GM21423 (cell line): Measurements from ENCODE around the gene CLEC16A.
"Not testable (repeated sequence)": the region's sequence is repeated elsewhere in the genome, so short reads cannot be mapped to it uniquely, and the experiment has no call there.

ENCODE experiments used
- ATAC-seq: cut with Tn5 transposase; IDR thresholded peaks from one replicate; pipeline ENCODE4 v1.9.1; 2021; ENCODE audit warnings: mild to moderate bottlenecking, moderate library complexity; ENCODE audit not compliant: unreplicated experiment

Gene CLEC16A

GRCh38 chr16:10923146-10923649, 21.2 kb upstream of the CLEC16A start:
- ATAC-seq, result no peak

- no peak for ATAC-seq
Observed at GRCh38 chr16:10923650-10924214, 20.6 kb upstream of the CLEC16A start.

- ATAC-seq, result not testable (repeated sequence)
Observed at GRCh38 chr16:10925285-10925684, 19.1 kb upstream of the CLEC16A start.

- no peak for ATAC-seq
Observed at GRCh38 chr16:10926094-10926493, 18.3 kb upstream of the CLEC16A start.

- no peak for ATAC-seq
Observed at GRCh38 chr16:10926867-10927266, 17.5 kb upstream of the CLEC16A start.

- no peak for ATAC-seq
Observed at GRCh38 chr16:10927497-10928112, 16.8 kb upstream of the CLEC16A start.

GRCh38 chr16:10929097-10929496, 15.3 kb upstream of the CLEC16A start:
- not testable (repeated sequence) for ATAC-seq

GRCh38 chr16:10929853-10930754, 14.3 kb upstream of the CLEC16A start:
- ATAC-seq, result no peak

- ATAC-seq, result no peak
Observed at GRCh38 chr16:10930755-10931093, 13.6 kb upstream of the CLEC16A start.

- no peak for ATAC-seq
Observed at GRCh38 chr16:10931134-10931533, 13.2 kb upstream of the CLEC16A start.

GRCh38 chr16:10931977-10932632, 12.3 kb upstream of the CLEC16A start:
- ATAC-seq, result no peak

GRCh38 chr16:10932959-10933710, 11.2 kb upstream of the CLEC16A start:
- ATAC-seq, result no peak

- ATAC-seq, result no peak
Observed at GRCh38 chr16:10933865-10934264, 10.5 kb upstream of the CLEC16A start.

- no peak for ATAC-seq
Observed at GRCh38 chr16:10934325-10935107, 9.8 kb upstream of the CLEC16A start.

GRCh38 chr16:10935226-10935915, 9.0 kb upstream of the CLEC16A start:
- ATAC-seq, result no peak

GRCh38 chr16:10936272-10936984, 7.9 kb upstream of the CLEC16A start:
- ATAC-seq, result no peak

GRCh38 chr16:10937068-10937859, 7.1 kb upstream of the CLEC16A start:
- ATAC-seq, result no peak

- ATAC-seq, result no peak
Observed at GRCh38 chr16:10938321-10938720, 6.0 kb upstream of the CLEC16A start.
